Measurements from ENCODE around the gene A3GALT2.

Gene A3GALT2

DNA sequence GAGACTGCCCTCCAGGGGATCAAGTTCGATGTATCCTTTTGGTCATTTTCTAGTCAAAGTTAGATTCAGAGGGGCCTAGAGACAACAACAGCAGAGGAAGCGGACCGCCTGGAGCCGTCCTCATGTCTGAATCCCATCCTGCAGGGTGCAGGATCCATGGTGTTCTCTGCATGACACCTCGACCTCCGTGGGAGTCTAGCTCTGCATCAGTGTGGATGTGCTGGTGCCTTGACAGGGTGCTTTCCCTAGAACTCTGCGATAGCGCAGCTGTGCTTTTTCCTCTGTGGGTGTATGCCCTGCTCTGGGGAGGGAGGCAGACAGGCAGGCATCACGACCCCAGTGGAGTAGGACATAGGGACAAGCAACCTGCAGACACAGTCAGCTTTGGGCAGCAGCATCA lies 48.2 kb upstream of the A3GALT2 start:
- Histone ChIP-seq H3K79me2 (ENCODE audit: insufficient read depth, low read length) (no peaks in the 10 kb centered on the region), H3K4me2 (ENCODE audit: low read length) (no peak overlapping the region), H3K9ac (ENCODE audit: low read length) (no peak overlapping the region), H2AFZ (ENCODE audit: low read length) (no peak overlapping the region), H3K9me2 (ENCODE audit: low read depth, low read length) (no peaks in the 10 kb centered on the region), H3K4me1 (ENCODE audit: insufficient read depth, low read length, severe bottlenecking) (no peaks in the 10 kb centered on the region), H3K27ac (ENCODE audit: low read depth, low read length, poor library complexity, severe bottlenecking) (no peak overlapping the region), H3K27me3 (ENCODE audit: insufficient read depth, low read length) (0 out of 2 replicates have a peak, but pooled peaks cover 4% of the 10 kb centered on the region), H3K4me3 (ENCODE audit: low read depth, low read length, poor library complexity, severe bottlenecking) (no peak overlapping the region), H3K9me3 (ENCODE audit: low read length) (no peaks in the 10 kb centered on the region), H4K20me1 (ENCODE audit: insufficient read depth, low read length) (no peaks in the 10 kb centered on the region), H3K36me3 (ENCODE audit: insufficient read depth, low read length) (no peaks in the 10 kb centered on the region), H3F3A (ENCODE audit: insufficient read depth, low read length) (no peaks in the 10 kb centered on the region)
- TF ChIP-seq CTCF (IDR thresholded peaks at IDR 0.05; ENCODE audit: low read length), result no peak
- no peak for TF ChIP-seq EZH2 (IDR thresholded peaks at IDR 0.05; ENCODE audit: borderline replicate concordance, low read length)

GRCh38 chr1:33368431-33368830 lies 47.5 kb upstream of the A3GALT2 start:
- Histone ChIP-seq H3K27ac (ENCODE audit: low read depth, low read length, poor library complexity, severe bottlenecking) (no peak overlapping the region), H3K9ac (ENCODE audit: low read length) (no peak overlapping the region), H3K4me2 (ENCODE audit: low read length) (no peak overlapping the region), H3K9me3 (ENCODE audit: low read length) (no peaks in the 10 kb centered on the region), H3K4me3 (ENCODE audit: low read depth, low read length, poor library complexity, severe bottlenecking) (no peak overlapping the region), H3K36me3 (ENCODE audit: insufficient read depth, low read length) (no peaks in the 10 kb centered on the region), H2AFZ (ENCODE audit: low read length) (no peak overlapping the region), H3K9me2 (ENCODE audit: low read depth, low read length) (no peaks in the 10 kb centered on the region), H4K20me1 (ENCODE audit: insufficient read depth, low read length) (no peaks in the 10 kb centered on the region), H3F3A (ENCODE audit: insufficient read depth, low read length) (no peaks in the 10 kb centered on the region), H3K27me3 (ENCODE audit: insufficient read depth, low read length) (0 out of 2 replicates have a peak, but pooled peaks cover 4% of the 10 kb centered on the region), H3K4me1 (ENCODE audit: insufficient read depth, low read length, severe bottlenecking) (no peaks in the 10 kb centered on the region), H3K79me2 (ENCODE audit: insufficient read depth, low read length) (no peaks in the 10 kb centered on the region)
- TF ChIP-seq CTCF (IDR thresholded peaks at IDR 0.05; ENCODE audit: low read length) (no peak), EZH2 (IDR thresholded peaks at IDR 0.05; ENCODE audit: borderline replicate concordance, low read length) (no peak)

- TF ChIP-seq EZH2 (IDR thresholded peaks at IDR 0.05; ENCODE audit: borderline replicate concordance, low read length) (no peak), CTCF (IDR thresholded peaks at IDR 0.05; ENCODE audit: low read length) (peak; percentile 86)
- Histone ChIP-seq H2AFZ (ENCODE audit: low read length) (no peak overlapping the region), H3K36me3 (ENCODE audit: insufficient read depth, low read length) (no peaks in the 10 kb centered on the region), H3K27me3 (ENCODE audit: insufficient read depth, low read length) (0 out of 2 replicates have a peak, but pooled peaks cover 4% of the 10 kb centered on the region), H3K79me2 (ENCODE audit: insufficient read depth, low read length) (no peaks in the 10 kb centered on the region), H3K4me2 (ENCODE audit: low read length) (no peak overlapping the region), H3K27ac (ENCODE audit: low read depth, low read length, poor library complexity, severe bottlenecking) (no peak overlapping the region), H3K9ac (ENCODE audit: low read length) (no peak overlapping the region), H4K20me1 (ENCODE audit: insufficient read depth, low read length) (no peaks in the 10 kb centered on the region), H3K4me3 (ENCODE audit: low read depth, low read length, poor library complexity, severe bottlenecking) (no peak overlapping the region), H3K4me1 (ENCODE audit: insufficient read depth, low read length, severe bottlenecking) (no peaks in the 10 kb centered on the region), H3K9me2 (ENCODE audit: low read depth, low read length) (no peaks in the 10 kb centered on the region), H3F3A (ENCODE audit: insufficient read depth, low read length) (no peaks in the 10 kb centered on the region), H3K9me3 (ENCODE audit: low read length) (no peaks in the 10 kb centered on the region)
Observed at GRCh38 chr1:33367485-33368405, 46.8 kb upstream of the A3GALT2 start.

Data from OCI-LY1 (cell line).